GM12865 (cell line): ENCODE measurements around the gene POU2F1.

ENCODE experiments used
- DNase-seq: peaks from one replicate; pipeline ENCODE4 v3.0.0; 2010; ENCODE audit warnings: low read depth
- H3K4me3 ChIP-seq: 2 replicates; pipeline ENCODE4 v1.5.1; 2011; ENCODE audit warnings: mild to moderate bottlenecking, low read depth, low read length, control low read depth
- CTCF ChIP-seq: IDR thresholded peaks from 2 replicates; pipeline ENCODE4 v1.5.1; 2011; ENCODE audit warnings: low read length, control low read depth, low read depth, inconsistent platforms; ENCODE audit not compliant: insufficient read depth; ENCODE audit errors: missing control alignments

The POU2F1 gene

GRCh38 chr1:167359295-167359694 lies 138.6 kb downstream of the POU2F1 start:
- no peak for TF ChIP-seq CTCF
- H3K4me3 ChIP-seq: no peak overlapping the region
- no peak for DNase-seq

DNA sequence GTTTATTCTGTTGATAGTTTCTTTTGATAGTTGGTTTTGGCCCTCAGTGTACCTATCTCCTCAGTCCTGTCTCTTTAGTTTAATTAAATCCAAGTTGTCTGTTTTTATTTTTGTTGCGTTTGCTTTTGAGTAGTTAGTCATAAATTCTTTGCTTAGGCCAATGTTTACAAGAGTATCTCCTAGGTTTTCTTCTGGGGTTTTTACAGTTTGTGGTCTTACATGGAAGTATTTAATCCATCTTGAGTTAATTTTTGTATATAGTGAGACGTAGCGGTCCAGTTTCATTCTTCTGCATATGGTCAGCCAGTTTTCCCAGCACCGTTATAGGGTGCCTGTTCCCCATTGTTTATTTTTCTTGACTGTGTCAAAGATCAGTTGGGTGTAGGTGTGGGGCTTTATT lies 139.4 kb downstream of the POU2F1 start:
- H3K4me3 ChIP-seq: no peak overlapping the region
- DNase-seq: no peak
- TF ChIP-seq CTCF: no peak

- DNase-seq: no peak
- H3K4me3 ChIP-seq: no peak overlapping the region
- no peak for TF ChIP-seq CTCF
Observed at GRCh38 chr1:167362638-167363037, 142.0 kb downstream of the POU2F1 start.

- TF ChIP-seq CTCF: no peak
- H3K4me3 ChIP-seq: no peak overlapping the region
- no peak for DNase-seq
Observed at GRCh38 chr1:167364826-167365225, 144.1 kb downstream of the POU2F1 start.

- TF ChIP-seq CTCF: no peak
- no peak for DNase-seq
- no peak overlapping the region for H3K4me3 ChIP-seq
Observed at GRCh38 chr1:167365360-167365759, 144.7 kb downstream of the POU2F1 start.

GRCh38 chr1:167367705-167368104 lies 147.0 kb downstream of the POU2F1 start:
- no peak overlapping the region for H3K4me3 ChIP-seq
- TF ChIP-seq CTCF: no peak
- DNase-seq: no peak

DNA sequence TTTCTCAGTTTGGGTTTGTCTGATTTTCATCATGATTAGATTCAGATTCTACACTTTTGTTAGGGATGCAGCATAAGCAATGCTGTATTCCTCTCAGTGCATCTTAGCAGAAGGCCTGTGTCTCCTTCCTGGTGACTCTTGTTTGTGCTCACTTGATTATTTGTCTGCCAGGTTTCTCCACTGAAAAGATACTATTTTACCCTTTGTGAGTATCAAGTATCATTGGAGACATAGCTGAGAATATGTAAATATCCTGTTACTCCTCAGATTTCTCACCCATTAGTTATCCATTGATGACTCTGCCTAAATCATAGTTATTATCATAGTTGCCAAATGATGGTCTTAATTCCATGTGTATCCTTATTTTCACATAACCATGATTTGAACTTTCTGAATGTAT lies 148.5 kb downstream of the POU2F1 start:
- no peak for DNase-seq
- no peak for TF ChIP-seq CTCF
- no peak overlapping the region for H3K4me3 ChIP-seq
